CD4-positive, alpha-beta T cell treated with Interleukin-15 for 1 hour (primary cell): ENCODE results near the gene MBTPS1.

Source experiments
- DNase-seq: peaks from one replicate; pipeline ENCODE4 v3.0.0-alpha.2; 2020

The MBTPS1 gene

GRCh38 chr16:84049403-84050060 lies 67.2 kb downstream of the MBTPS1 start:
- peak; percentile 13 for DNase-seq

- no peak for DNase-seq
These were observed 67.9 kb downstream of the MBTPS1 start for GRCh38 chr16:84048871-84049270.

- DNase-seq, result peak; percentile 1
These were observed 68.5 kb downstream of the MBTPS1 start for GRCh38 chr16:84048270-84048669.

- DNase-seq, result peak; percentile 17
These were observed 69.1 kb downstream of the MBTPS1 start for GRCh38 chr16:84047626-84048025.

GRCh38 chr16:84047206-84047605 lies 69.5 kb downstream of the MBTPS1 start:
- peak; percentile 14 for DNase-seq

GRCh38 chr16:84045818-84046470 lies 70.8 kb downstream of the MBTPS1 start:
- DNase-seq, result no peak

GRCh38 chr16:84045001-84045817 lies 71.5 kb downstream of the MBTPS1 start:
- no peak for DNase-seq

GRCh38 chr16:84044118-84044488 lies 72.6 kb downstream of the MBTPS1 start:
- no peak for DNase-seq

GRCh38 chr16:84043486-84044117 lies 73.1 kb downstream of the MBTPS1 start:
- DNase-seq, result no peak

GRCh38 chr16:84042879-84043485 lies 73.8 kb downstream of the MBTPS1 start:
- peak; percentile 16 for DNase-seq

GRCh38 chr16:84042308-84042878 lies 74.3 kb downstream of the MBTPS1 start, which contains the start of gene SLC38A8:
SLC38A8 (minus strand) TSS chr16:84042795; CDS start chr16:84042157, 638 bp downstream.
- DNase-seq, result no peak

- no peak for DNase-seq
These were observed 74.9 kb downstream of the MBTPS1 start for GRCh38 chr16:84041881-84042280.

- DNase-seq, result no peak
These were observed 75.6 kb downstream of the MBTPS1 start for GRCh38 chr16:84040823-84041820.

GRCh38 chr16:84040226-84040822 lies 76.4 kb downstream of the MBTPS1 start:
- DNase-seq, result no peak

- no peak for DNase-seq
These were observed 77.0 kb downstream of the MBTPS1 start for GRCh38 chr16:84039696-84040095.

- no peak for DNase-seq
These were observed 78.3 kb downstream of the MBTPS1 start for GRCh38 chr16:84038469-84038868.

GRCh38 chr16:84036982-84037425 lies 79.7 kb downstream of the MBTPS1 start:
- no peak for DNase-seq

GRCh38 chr16:84036131-84036530 lies 80.6 kb downstream of the MBTPS1 start:
- no peak for DNase-seq

- DNase-seq, result no peak
These were observed 82.2 kb downstream of the MBTPS1 start for GRCh38 chr16:84034516-84034915.
